HG02759 (cell line): ENCODE measurements around the gene SYNE1.
"Not testable (repeated sequence)": the region's sequence is repeated elsewhere in the genome, so short reads cannot be mapped to it uniquely, and the experiment has no call there.

Experiments used
- ATAC-seq: cut with Tn5 transposase; IDR thresholded peaks from one replicate; pipeline ENCODE4 v1.9.1; 2021; ENCODE audit warnings: mild to moderate bottlenecking, moderate library complexity; ENCODE audit not compliant: unreplicated experiment

SYNE1 gene

GRCh38 chr6:152334555-152334954 lies 302.6 kb downstream of the SYNE1 start:
- ATAC-seq: no peak

GRCh38 chr6:152330961-152331360 lies 306.2 kb downstream of the SYNE1 start:
- ATAC-seq: no peak

- ATAC-seq: no peak
Observed at GRCh38 chr6:152329638-152330448, 307.3 kb downstream of the SYNE1 start.

GRCh38 chr6:152328200-152328599 lies 309.0 kb downstream of the SYNE1 start:
- not testable (repeated sequence) for ATAC-seq

GRCh38 chr6:152323376-152323775 lies 313.8 kb downstream of the SYNE1 start:
- no peak for ATAC-seq

- no peak for ATAC-seq
Observed at GRCh38 chr6:152318278-152318677, 318.9 kb downstream of the SYNE1 start.

- ATAC-seq: no peak
Observed at GRCh38 chr6:152316024-152316423, 321.1 kb downstream of the SYNE1 start.

- ATAC-seq: no peak
Observed at GRCh38 chr6:152314483-152314832, 322.7 kb downstream of the SYNE1 start.

GRCh38 chr6:152313542-152314482 lies 323.4 kb downstream of the SYNE1 start:
- ATAC-seq: no peak

GRCh38 chr6:152312434-152312833 lies 324.7 kb downstream of the SYNE1 start:
- ATAC-seq: no peak

GRCh38 chr6:152310371-152310954 lies 326.7 kb downstream of the SYNE1 start:
- no peak for ATAC-seq

GRCh38 chr6:152309648-152310047 lies 327.5 kb downstream of the SYNE1 start:
- no peak for ATAC-seq

GRCh38 chr6:152309006-152309405 lies 328.2 kb downstream of the SYNE1 start:
- no peak for ATAC-seq

GRCh38 chr6:152308306-152308705 lies 328.9 kb downstream of the SYNE1 start:
- no peak for ATAC-seq

- no peak for ATAC-seq
Observed at GRCh38 chr6:152305672-152306071, 331.5 kb downstream of the SYNE1 start.

- peak; percentile 95 for ATAC-seq
Observed at GRCh38 chr6:152301765-152302568, 335.2 kb downstream of the SYNE1 start.

- peak; percentile 34 for ATAC-seq
Observed at GRCh38 chr6:152301021-152301764, 336.0 kb downstream of the SYNE1 start.

- no peak for ATAC-seq
Observed at GRCh38 chr6:152300517-152300916, 336.6 kb downstream of the SYNE1 start.

GRCh38 chr6:152298848-152299735 lies 338.1 kb downstream of the SYNE1 start:
- no peak for ATAC-seq
